ENCODE results near the gene DTWD1.
"Not testable (repeated sequence)": the region's sequence is repeated elsewhere in the genome, so short reads cannot be mapped to it uniquely, and the experiment has no call there.

GRCh38 chr15:49666486-49666885 is 45.6 kb downstream of the DTWD1 start:
- TF ChIP-seq SUZ12 (IDR thresholded peaks at IDR 0.05; ENCODE audit: extremely low read depth, insufficient read depth, insufficient read length); ZNF274 (IDR thresholded peaks at IDR 0.05; ENCODE audit: low read depth, low read length); YY1 (IDR thresholded peaks at IDR 0.05; ENCODE audit: insufficient read depth, insufficient read length): not testable (repeated sequence)

Measured in NT2/D1 (cell line).